Measurements from ENCODE around the gene TBL1XR1.

Gene TBL1XR1

GRCh38 chr3:177197041-177197726, at the start of gene TBL1XR1:
Gene TBL1XR1, minus strand, starts transcription at chr3:177197482. Its CDS starts 132,505 bp downstream, at chr3:177064977.
- H3K27me3 Mint-ChIP-seq: no peaks in the 10 kb centered on the region
- no peaks in the 10 kb centered on the region for H3K9me3 Mint-ChIP-seq (ENCODE audit: low read depth)
- peaks cover 11% of the 10 kb centered on the region for H3K36me3 Mint-ChIP-seq
- peak within 1 kb of the TSS; percentile 99 for H3K4me3 Mint-ChIP-seq
- peaks cover 66% of the 10 kb centered on the region for H3K4me1 Mint-ChIP-seq (ENCODE audit: low read depth)
- peak within 1 kb of the TSS; percentile 99 for H3K27ac Mint-ChIP-seq

GRCh38 chr3:177245250-177245649, 48.0 kb upstream of the TBL1XR1 start:
- Mint-ChIP-seq H3K27me3 (no peaks in the 10 kb centered on the region), H3K36me3 (no peaks in the 10 kb centered on the region), H3K9me3 (ENCODE audit: low read depth) (no peaks in the 10 kb centered on the region), H3K4me3 (no peak overlapping the region), H3K27ac (no peak overlapping the region), H3K4me1 (ENCODE audit: low read depth) (peaks cover 5% of the 10 kb centered on the region)

- peaks cover 5% of the 10 kb centered on the region for H3K4me1 Mint-ChIP-seq (ENCODE audit: low read depth)
- H3K9me3 Mint-ChIP-seq (ENCODE audit: low read depth): no peaks in the 10 kb centered on the region
- H3K4me3 Mint-ChIP-seq: no peak overlapping the region
- H3K36me3 Mint-ChIP-seq: no peaks in the 10 kb centered on the region
- H3K27ac Mint-ChIP-seq: no peak overlapping the region
- H3K27me3 Mint-ChIP-seq: no peaks in the 10 kb centered on the region
These were observed 47.3 kb upstream of the TBL1XR1 start for GRCh38 chr3:177244606-177245005.

GRCh38 chr3:177238686-177239216, 41.5 kb upstream of the TBL1XR1 start:
- Mint-ChIP-seq H3K4me3 (no peak overlapping the region), H3K36me3 (peaks cover 2% of the 10 kb centered on the region), H3K27ac (no peak overlapping the region), H3K9me3 (ENCODE audit: low read depth) (no peaks in the 10 kb centered on the region), H3K4me1 (ENCODE audit: low read depth) (peaks cover 10% of the 10 kb centered on the region), H3K27me3 (no peaks in the 10 kb centered on the region)

- no peak overlapping the region for H3K27ac Mint-ChIP-seq
- peaks cover 2% of the 10 kb centered on the region for H3K36me3 Mint-ChIP-seq
- H3K27me3 Mint-ChIP-seq: no peaks in the 10 kb centered on the region
- no peak overlapping the region for H3K4me3 Mint-ChIP-seq
- peaks cover 5% of the 10 kb centered on the region for H3K4me1 Mint-ChIP-seq (ENCODE audit: low read depth)
- H3K9me3 Mint-ChIP-seq (ENCODE audit: low read depth): no peaks in the 10 kb centered on the region
These were observed 39.9 kb upstream of the TBL1XR1 start for GRCh38 chr3:177237206-177237605.

GRCh38 chr3:177236704-177237103, 39.4 kb upstream of the TBL1XR1 start:
- Mint-ChIP-seq H3K4me3 (no peak overlapping the region), H3K9me3 (ENCODE audit: low read depth) (no peaks in the 10 kb centered on the region), H3K4me1 (ENCODE audit: low read depth) (peaks cover 5% of the 10 kb centered on the region), H3K27ac (peak overlapping the region; percentile 72), H3K27me3 (no peaks in the 10 kb centered on the region), H3K36me3 (peaks cover 2% of the 10 kb centered on the region)

- Mint-ChIP-seq H3K4me1 (ENCODE audit: low read depth) (peaks cover 5% of the 10 kb centered on the region), H3K9me3 (ENCODE audit: low read depth) (no peaks in the 10 kb centered on the region), H3K4me3 (no peak overlapping the region), H3K27ac (no peak overlapping the region), H3K36me3 (peaks cover 4% of the 10 kb centered on the region), H3K27me3 (no peaks in the 10 kb centered on the region)
These were observed 36.8 kb upstream of the TBL1XR1 start for GRCh38 chr3:177234121-177234520.

- H3K4me1 Mint-ChIP-seq (ENCODE audit: low read depth): peaks cover 4% of the 10 kb centered on the region
- H3K27me3 Mint-ChIP-seq: no peaks in the 10 kb centered on the region
- H3K9me3 Mint-ChIP-seq (ENCODE audit: low read depth): no peaks in the 10 kb centered on the region
- H3K4me3 Mint-ChIP-seq: no peak overlapping the region
- no peak overlapping the region for H3K27ac Mint-ChIP-seq
- H3K36me3 Mint-ChIP-seq: peaks cover 2% of the 10 kb centered on the region
These were observed 34.0 kb upstream of the TBL1XR1 start for GRCh38 chr3:177231242-177231641.

- Mint-ChIP-seq H3K4me1 (ENCODE audit: low read depth) (peaks cover 10% of the 10 kb centered on the region), H3K9me3 (ENCODE audit: low read depth) (no peaks in the 10 kb centered on the region), H3K36me3 (peaks cover 2% of the 10 kb centered on the region), H3K4me3 (no peak overlapping the region), H3K27me3 (no peaks in the 10 kb centered on the region), H3K27ac (no peak overlapping the region)
These were observed 33.4 kb upstream of the TBL1XR1 start for GRCh38 chr3:177230641-177231040.

GRCh38 chr3:177229791-177230190, 32.5 kb upstream of the TBL1XR1 start:
- no peak overlapping the region for H3K27ac Mint-ChIP-seq
- H3K36me3 Mint-ChIP-seq: peaks cover 2% of the 10 kb centered on the region
- H3K4me1 Mint-ChIP-seq (ENCODE audit: low read depth): peaks cover 10% of the 10 kb centered on the region
- H3K27me3 Mint-ChIP-seq: no peaks in the 10 kb centered on the region
- no peaks in the 10 kb centered on the region for H3K9me3 Mint-ChIP-seq (ENCODE audit: low read depth)
- no peak overlapping the region for H3K4me3 Mint-ChIP-seq

- no peak overlapping the region for H3K4me3 Mint-ChIP-seq
- H3K27me3 Mint-ChIP-seq: no peaks in the 10 kb centered on the region
- H3K27ac Mint-ChIP-seq: no peak overlapping the region
- no peaks in the 10 kb centered on the region for H3K9me3 Mint-ChIP-seq (ENCODE audit: low read depth)
- peaks cover 19% of the 10 kb centered on the region for H3K4me1 Mint-ChIP-seq (ENCODE audit: low read depth)
- H3K36me3 Mint-ChIP-seq: peaks cover 2% of the 10 kb centered on the region
These were observed 31.4 kb upstream of the TBL1XR1 start for GRCh38 chr3:177228601-177229190.

GRCh38 chr3:177224414-177224813, 27.1 kb upstream of the TBL1XR1 start:
- H3K4me3 Mint-ChIP-seq: no peak overlapping the region
- peaks cover 39% of the 10 kb centered on the region for H3K4me1 Mint-ChIP-seq (ENCODE audit: low read depth)

GRCh38 chr3:177221744-177222143, 24.5 kb upstream of the TBL1XR1 start:
- Mint-ChIP-seq H3K4me1 (ENCODE audit: low read depth) (peaks cover 36% of the 10 kb centered on the region), H3K27me3 (no peaks in the 10 kb centered on the region), H3K36me3 (no peaks in the 10 kb centered on the region), H3K9me3 (ENCODE audit: low read depth) (no peaks in the 10 kb centered on the region), H3K4me3 (no peak overlapping the region), H3K27ac (no peak overlapping the region)

More at GRCh38 chr3:177224414-177224813, 27.1 kb upstream of the TBL1XR1 start:
- no peaks in the 10 kb centered on the region for H3K27me3 Mint-ChIP-seq
- H3K36me3 Mint-ChIP-seq: peaks cover 2% of the 10 kb centered on the region
- H3K9me3 Mint-ChIP-seq (ENCODE audit: low read depth): no peaks in the 10 kb centered on the region
- H3K27ac Mint-ChIP-seq: no peak overlapping the region

GRCh38 chr3:177220136-177220974, 23.1 kb upstream of the TBL1XR1 start:
- Mint-ChIP-seq H3K36me3 (no peaks in the 10 kb centered on the region), H3K4me3 (no peak overlapping the region), H3K9me3 (ENCODE audit: low read depth) (no peaks in the 10 kb centered on the region), H3K27me3 (no peaks in the 10 kb centered on the region), H3K27ac (no peak overlapping the region), H3K4me1 (ENCODE audit: low read depth) (peaks cover 29% of the 10 kb centered on the region)
